Measurements from ENCODE around the gene NAV3. TPM values are rescaled to one million over a fixed set of nuclear protein-coding genes. Genes with fewer than 3 reads are reported as not detected.

Gene NAV3
- polyA plus RNA-seq, 3 donors: 0.11 TPM; not detected in 2

- Histone ChIP-seq H3K27me3 (ENCODE audit: control insufficient read depth in 2 of 2, insufficient read depth in 2 of 2, low read length in 2 of 2) (no peaks in the 10 kb centered on the region), H3K9ac (ENCODE audit: insufficient read depth, low read length, poor library complexity, severe bottlenecking) (no peak overlapping the region), H4K20me1 (ENCODE audit: insufficient read depth, low read length) (no peaks in the 10 kb centered on the region), H2AFZ (ENCODE audit: insufficient read depth, low read depth, low read length, poor library complexity, severe bottlenecking) (no peak overlapping the region), H3K9me3 (replicated peaks in 1 of 2; ENCODE audit: control insufficient read depth in 1 of 2, insufficient read depth in 1 of 2, low read length in 2 of 2) (no peaks in the 10 kb centered on the region), H3K36me3 (replicated peaks in 1 of 2; ENCODE audit: control insufficient read depth in 1 of 2, insufficient read depth in 2 of 2, low read length in 2 of 2) (no peaks in the 10 kb centered on the region), H3K4me3 (replicated peaks in 1 of 3; ENCODE audit: low read depth in 2 of 3, low read length in 3 of 3) (no peak overlapping the region), H3K27ac (ENCODE audit: low read depth in 1 of 2, low read length in 2 of 2) (no peak overlapping the region), H3K79me2 (ENCODE audit: insufficient read depth, low read length) (no peaks in the 10 kb centered on the region), H3K4me2 (replicated peaks; ENCODE audit: extremely low read depth, low read length, poor library complexity, severe bottlenecking) (no peak overlapping the region), H3K4me1 (ENCODE audit: control insufficient read depth in 1 of 2, insufficient read depth in 2 of 2, low read length in 2 of 2) (no peaks in the 10 kb centered on the region)
- intact Hi-C loops (cut with micrococcal nuclease): no loop called here
- Mint-ChIP-seq H3K4me1 (no peaks in the 10 kb centered on the region), H3K9me3 (peaks cover 0 to 1% (median 0%) of the 10 kb centered on the region in 7 donors), H3K4me3 (no peak overlapping the region), H3K27ac (no peak overlapping the region), H3K36me3 (no peaks in the 10 kb centered on the region), H3K27me3 (ENCODE audit: low read depth in 3 of 3) (peaks cover 0 to 2% (median 1%) of the 10 kb centered on the region in 3 donors)
- no peak for DNase-seq
- TF ChIP-seq CTCF (IDR thresholded peaks at IDR 0.05): no peak
These were observed 63.2 kb downstream of the NAV3 start for GRCh38 chr12:77893918-77894317.

- Histone ChIP-seq H3K4me2 (replicated peaks; ENCODE audit: extremely low read depth, low read length, poor library complexity, severe bottlenecking) (no peak overlapping the region), H3K9ac (ENCODE audit: insufficient read depth, low read length, poor library complexity, severe bottlenecking) (no peak overlapping the region), H2AFZ (ENCODE audit: insufficient read depth, low read depth, low read length, poor library complexity, severe bottlenecking) (no peak overlapping the region), H3K36me3 (replicated peaks in 1 of 2; ENCODE audit: control insufficient read depth in 1 of 2, insufficient read depth in 2 of 2, low read length in 2 of 2) (no peaks in the 10 kb centered on the region), H3K4me1 (ENCODE audit: control insufficient read depth in 1 of 2, insufficient read depth in 2 of 2, low read length in 2 of 2) (no peaks in the 10 kb centered on the region), H3K4me3 (replicated peaks in 1 of 3; ENCODE audit: low read depth in 2 of 3, low read length in 3 of 3) (no peak overlapping the region), H3K79me2 (ENCODE audit: insufficient read depth, low read length) (no peaks in the 10 kb centered on the region), H3K27ac (ENCODE audit: low read depth in 1 of 2, low read length in 2 of 2) (no peak overlapping the region), H3K9me3 (replicated peaks in 1 of 2; ENCODE audit: control insufficient read depth in 1 of 2, insufficient read depth in 1 of 2, low read length in 2 of 2) (no peaks in the 10 kb centered on the region), H4K20me1 (ENCODE audit: insufficient read depth, low read length) (no peaks in the 10 kb centered on the region), H3K27me3 (ENCODE audit: control insufficient read depth in 2 of 2, insufficient read depth in 2 of 2, low read length in 2 of 2) (no peaks in the 10 kb centered on the region)
- Mint-ChIP-seq H3K27me3 (ENCODE audit: low read depth in 3 of 3) (peaks cover 0 to 2% (median 1%) of the 10 kb centered on the region in 3 donors), H3K36me3 (no peaks in the 10 kb centered on the region), H3K4me3 (no peak overlapping the region), H3K9me3 (peaks cover 0 to 1% (median 0%) of the 10 kb centered on the region in 7 donors), H3K4me1 (no peaks in the 10 kb centered on the region), H3K27ac (no peak overlapping the region)
- intact Hi-C loops (cut with micrococcal nuclease): no loop called here
- WGBS (ENCODE audit: insufficient coverage): 100% methylated on average over 2 of the region's 2 CpGs
- TF ChIP-seq CTCF (IDR thresholded peaks at IDR 0.05): no peak
- DNase-seq: no peak
These were observed 63.9 kb downstream of the NAV3 start for GRCh38 chr12:77894556-77894955.

Data from CD14-positive monocyte (primary cell).